Activated CD4-positive, alpha-beta T cell treated with anti-CD3 and anti-CD28 coated beads, Interleukin-2, amount 50 U/mL, for 16 hours (primary cell): ENCODE data around the gene TNFSF8.

ENCODE experiments used
- DNase-seq: peaks from one replicate; pipeline ENCODE4 v3.0.0-alpha.2; 2020

The TNFSF8 gene

DNA sequence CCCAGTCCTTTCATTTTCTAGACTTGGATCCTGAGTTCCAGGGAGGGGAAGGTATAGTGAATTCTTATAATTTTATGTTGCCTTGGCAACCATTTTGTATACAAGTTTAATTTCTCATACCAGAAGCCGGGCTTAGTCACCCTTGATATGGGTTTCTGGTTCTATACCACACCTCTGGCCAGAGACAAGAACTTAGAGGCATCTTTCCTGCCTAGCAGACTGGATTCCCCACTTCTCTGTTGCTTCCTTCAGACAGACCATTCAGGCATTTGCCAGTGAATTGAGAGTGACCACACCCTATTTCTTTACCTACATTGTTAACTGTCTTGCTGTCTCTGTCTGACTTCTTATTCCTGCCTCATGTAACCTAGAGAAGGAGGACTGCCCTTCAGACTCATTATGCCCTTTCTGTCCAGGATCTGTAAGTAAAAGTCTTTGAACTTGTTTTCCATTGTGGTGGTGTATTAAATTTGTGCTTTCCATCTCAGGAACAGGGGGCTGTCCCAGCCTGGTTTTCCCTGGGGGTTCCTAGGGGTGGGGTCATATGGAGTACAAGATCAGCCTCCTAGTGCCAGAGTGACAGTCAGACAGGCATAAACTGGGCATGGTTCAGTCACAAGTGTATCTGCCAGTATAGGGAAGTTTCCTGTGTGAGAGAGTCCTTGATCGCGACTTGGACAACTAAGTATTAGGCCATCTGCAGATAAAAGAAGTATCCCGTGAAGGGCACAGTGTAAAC lies 27.4 kb downstream of the TNFSF8 start:
- DNase-seq = peak; percentile 76

DNA sequence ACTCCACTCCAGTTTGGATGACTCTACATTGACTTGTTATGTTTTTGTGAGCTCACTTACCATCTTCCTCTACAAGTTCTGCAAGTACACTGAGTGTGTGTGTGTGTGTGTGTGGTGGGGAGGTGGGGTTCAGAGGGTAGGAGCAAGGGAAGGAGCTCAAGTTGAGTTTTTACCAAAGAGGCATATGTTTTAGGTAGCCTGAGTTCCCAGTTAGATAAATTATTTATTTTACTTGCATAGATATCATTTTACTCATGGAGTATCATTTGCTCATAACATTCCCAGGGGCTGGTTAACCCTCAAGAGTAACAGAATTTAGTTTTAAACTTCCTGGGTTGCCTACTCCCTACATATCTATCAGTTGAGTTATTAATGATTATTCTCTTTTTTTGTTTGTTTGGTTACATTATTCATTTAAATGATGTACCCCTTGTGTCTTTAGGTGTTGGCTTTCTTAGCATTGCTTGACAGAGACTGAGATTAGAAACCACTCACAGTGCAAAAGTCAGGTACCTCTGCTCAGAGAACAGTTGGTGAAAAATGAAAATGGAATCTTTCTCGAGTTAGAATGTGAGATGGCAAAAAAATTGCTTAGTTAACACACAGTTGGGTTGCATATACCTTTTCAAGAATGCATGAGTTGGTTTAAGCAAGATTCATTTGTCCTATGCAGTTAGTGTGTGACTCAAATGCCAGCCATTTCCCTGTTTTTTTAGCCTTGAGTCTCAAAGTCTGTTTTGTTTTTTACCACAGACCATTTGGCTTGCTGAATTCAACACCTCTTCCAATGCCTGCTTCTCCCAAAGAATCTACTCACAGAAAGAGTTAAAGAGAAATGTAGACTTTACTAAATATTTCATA lies 29.2 kb downstream of the TNFSF8 start:
- peak; percentile 33 for DNase-seq

DNA sequence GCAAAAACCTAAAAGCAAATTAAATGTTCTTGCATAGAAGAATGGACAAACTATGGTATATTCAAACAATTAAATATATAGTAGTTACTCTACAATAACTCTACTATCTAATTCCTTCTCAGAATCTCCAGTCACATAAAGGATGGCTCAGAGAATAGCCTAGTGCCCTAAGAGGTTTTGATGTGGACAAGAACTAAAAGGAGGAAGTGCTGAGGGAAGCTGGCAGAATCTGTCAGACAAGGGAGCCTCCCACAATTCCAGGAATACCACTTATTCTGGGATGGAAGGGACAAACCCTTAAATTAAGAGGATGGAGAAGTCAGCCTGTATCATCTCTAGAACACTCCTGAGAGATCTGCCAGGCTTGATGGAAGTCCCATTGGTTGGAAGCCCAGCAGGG lies 30.4 kb downstream of the TNFSF8 start:
- no peak for DNase-seq

DNA sequence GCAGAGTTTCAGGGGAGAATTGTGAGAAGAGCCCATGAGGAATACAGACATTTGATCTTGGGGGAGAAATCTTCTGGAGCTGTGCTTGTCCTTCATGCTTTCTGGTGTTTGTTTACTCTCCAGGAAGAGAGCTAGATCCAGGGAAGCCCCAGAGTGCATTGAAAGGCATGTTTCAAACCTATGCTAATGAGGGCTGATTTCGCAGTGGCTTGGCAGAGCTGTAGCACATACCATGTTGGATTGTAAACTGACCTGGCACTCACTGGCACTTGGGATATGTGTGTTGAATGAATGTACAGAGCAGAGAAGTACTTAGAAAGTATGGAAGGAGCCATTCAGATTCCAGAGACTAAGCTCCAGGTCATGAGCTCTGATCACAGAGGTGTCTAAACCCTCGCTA lies 30.9 kb downstream of the TNFSF8 start:
- DNase-seq = no peak

DNA sequence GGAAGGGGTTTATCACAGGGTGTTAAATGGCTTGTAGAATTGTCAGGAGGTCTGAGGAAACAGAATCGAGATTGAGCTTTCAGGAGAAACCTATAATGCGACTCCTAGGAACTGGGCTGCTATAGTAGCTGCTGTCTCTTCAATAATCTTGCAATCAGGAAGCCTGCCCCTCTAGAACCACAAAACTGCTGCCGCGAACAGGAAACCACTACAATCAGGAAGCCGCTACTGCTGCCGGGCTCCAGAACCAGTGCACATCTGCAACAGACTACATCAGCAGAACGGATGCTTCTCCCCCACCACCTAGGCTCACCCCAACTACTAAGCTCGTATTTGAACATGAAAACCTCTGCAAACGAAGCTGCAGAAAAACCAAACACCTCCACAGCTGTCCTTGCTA lies 31.6 kb downstream of the TNFSF8 start:
- peak; percentile 92 for DNase-seq

DNA sequence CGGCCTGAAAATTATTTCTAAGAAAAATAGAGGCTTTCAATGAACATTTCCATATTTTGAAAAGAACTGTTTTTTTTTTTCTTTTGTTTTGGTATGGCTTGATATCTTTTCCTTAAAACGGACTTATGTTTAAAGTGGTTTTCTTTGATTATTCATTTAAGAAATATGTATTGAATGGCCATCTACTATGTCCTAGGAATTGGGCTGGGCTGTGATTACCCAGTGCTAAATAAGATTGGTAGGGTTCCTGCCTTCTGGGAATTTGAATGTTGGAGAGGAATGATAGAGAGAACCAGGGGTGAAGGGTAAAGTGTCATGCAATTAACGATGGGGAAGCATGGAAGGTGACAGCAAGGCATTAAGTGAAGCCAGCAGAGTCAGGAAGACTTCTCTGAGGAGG lies 33.2 kb downstream of the TNFSF8 start:
- DNase-seq = no peak

DNA sequence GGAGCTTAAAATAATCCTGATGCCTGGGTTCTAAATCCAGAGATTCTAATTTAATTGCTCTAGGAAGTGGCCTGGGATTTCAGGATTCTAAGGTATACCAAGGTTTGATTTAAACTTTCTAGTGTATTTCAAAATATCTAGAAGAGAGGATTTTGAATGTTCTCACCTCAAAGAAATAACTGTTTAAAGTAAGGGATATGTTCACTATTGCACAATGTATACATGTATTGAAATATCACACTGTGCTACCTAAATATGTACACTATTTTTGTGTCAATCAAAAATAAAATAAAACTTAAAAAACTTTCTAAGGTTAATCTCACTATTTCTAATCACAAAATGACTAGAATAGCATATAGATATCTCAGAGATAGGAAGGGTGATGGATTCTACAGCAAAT lies 34.0 kb downstream of the TNFSF8 start:
- DNase-seq = no peak

DNA sequence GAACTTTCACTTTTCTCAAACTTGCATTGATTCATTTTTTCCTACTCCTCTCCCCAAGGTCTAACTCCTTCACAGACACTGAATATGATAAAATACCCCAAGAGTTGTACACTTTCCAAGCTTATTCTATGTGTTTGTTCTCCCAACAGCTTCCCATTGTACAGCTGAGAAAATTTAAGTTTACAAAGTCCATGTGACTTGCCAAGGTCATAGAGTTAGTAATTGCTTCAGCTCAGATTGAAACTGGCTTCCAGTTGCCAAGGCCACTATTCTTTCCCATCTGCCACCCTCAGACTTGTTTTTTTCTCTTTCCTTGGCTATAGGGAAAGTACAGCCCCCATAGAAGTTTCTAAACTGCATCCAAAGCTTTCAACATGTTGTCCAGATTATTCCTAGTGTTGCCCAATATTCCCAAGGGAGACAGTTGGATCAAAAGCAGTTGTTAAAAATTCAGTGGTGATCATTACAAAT lies 34.8 kb downstream of the TNFSF8 start:
- no peak for DNase-seq

DNA sequence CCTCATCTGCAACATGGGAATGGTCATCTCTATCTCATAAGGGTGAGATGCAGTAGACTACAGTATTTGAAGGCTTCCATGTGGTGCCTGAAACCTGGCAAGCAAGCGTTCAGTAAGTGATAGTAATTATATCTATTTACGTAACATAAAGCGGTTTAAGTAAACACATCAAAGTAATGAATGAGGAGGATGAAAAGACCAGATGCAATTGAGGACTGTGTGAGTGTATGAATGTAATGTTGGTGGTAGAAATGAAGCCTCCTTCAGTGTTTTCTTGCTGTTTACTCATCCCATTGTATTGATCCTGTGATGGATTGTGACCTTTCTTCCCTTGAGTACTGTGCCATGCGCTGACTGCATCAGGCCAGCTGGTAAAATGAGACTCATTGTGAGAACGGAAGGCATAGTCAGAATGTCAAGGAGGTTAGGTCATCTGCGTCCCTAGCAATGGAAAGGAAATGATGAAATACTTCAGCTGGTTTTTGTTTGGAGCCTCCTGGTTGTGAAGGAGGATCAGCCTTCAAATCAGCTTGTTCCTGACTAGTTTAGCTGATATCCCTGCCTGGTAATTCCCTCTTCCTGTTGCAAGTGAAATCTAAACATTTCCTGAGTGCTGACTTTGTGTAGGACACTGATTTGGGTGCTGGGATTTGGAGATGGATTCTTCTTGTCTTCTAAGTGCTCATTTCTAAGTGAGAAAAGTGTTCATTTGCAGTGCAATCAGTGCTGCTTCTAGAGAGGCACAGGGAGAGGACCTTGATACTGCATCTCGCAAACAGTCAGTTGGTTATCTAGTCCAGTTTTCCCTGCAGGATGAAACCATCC lies 35.6 kb downstream of the TNFSF8 start:
- peak; percentile 91 for DNase-seq

DNA sequence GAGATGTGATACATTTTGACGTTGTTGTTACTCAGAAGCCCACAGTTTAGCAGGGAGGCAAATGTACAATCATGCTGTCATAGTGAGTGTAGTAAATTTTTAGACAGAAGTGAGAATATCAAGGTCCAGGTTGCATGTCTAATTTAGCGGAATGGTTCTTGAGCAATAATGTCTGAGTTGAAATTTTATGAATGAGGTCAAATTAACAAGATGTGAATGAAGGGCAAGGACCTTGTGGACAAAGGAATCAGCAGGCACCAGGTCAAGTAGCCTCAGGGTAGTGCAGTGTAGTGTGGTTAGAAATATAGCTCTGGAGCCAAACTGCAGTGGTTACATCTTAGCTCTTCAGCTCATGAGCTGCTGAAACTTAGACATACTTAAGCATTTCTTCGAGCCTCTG lies 36.2 kb downstream of the TNFSF8 start:
- DNase-seq = no peak

DNA sequence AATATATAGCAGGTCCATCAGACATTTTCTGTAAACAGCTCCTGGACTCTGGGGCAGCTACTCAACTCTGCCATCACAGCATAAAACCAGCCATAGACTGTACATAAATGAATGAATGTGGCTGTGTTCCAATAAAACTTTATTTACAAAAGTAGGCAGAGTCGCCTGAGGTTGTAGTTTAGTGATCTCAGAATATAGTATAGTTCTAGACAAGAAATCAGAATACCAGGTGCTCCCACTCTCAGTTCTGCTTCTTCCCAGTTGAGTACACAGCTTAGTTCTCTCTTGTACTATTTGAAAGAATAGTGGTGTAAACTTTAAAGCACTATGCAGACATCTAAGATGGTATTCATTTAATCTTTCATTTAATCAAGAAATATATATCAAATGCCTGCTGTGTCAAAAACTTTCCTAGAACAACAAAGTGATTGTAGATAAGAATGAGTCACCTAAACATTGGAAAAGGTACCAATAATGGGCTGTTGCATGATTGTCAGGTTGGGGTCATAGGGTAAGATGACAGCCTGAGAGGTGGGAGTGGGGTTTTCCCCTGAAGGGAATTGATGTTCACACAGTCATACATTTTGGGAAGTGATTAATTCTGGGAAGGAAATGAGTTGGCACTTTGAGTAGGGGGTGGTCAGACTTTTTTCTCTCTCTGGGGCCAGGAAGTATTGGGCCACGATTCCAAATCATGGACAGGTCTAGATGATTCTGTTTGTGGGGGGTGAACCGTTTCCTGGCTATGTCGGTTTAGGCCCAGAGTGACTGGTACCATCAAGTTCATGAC lies 37.0 kb downstream of the TNFSF8 start:
- peak; percentile 69 for DNase-seq

DNA sequence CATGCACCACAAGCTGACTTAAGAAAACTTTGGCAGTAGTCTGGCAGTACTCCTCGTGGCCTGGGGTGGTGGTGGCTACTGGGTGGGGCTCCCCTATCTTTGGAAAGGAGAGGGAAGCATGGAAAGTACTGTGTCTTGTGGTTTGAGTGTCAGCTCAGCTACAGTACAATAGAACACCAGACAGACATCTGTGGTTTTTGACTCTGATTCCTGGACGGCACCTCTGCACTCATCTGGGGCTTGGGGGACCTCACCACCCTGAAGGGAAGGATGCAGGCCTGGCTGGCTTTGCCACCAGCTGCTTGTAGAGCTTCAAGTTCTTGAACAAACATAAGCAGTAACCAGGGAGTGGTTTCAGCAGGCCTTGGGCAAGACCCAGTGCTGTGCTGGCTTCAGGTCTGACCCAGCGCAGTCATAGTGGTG lies 40.6 kb downstream of the TNFSF8 start:
- no peak for DNase-seq

DNA sequence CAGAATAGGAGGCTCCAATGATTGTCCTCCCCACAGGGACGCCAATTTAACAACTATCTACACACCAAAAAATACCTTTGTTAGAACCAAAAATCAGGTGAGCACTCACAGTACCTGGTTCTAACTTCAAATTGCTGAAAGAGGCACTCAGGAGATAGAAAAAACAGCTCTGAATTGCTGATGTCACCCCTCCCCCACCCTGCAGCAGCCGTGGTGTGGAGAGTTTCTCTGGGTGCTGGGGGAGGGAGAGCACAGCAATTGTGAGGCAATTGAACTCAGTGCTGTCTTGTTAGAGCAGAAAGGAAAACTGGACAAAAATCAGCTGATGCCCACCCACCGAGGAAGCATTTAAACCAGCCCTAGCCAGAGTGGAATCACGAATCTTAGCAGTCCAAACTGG lies 41.8 kb downstream of the TNFSF8 start:
- no peak for DNase-seq

DNA sequence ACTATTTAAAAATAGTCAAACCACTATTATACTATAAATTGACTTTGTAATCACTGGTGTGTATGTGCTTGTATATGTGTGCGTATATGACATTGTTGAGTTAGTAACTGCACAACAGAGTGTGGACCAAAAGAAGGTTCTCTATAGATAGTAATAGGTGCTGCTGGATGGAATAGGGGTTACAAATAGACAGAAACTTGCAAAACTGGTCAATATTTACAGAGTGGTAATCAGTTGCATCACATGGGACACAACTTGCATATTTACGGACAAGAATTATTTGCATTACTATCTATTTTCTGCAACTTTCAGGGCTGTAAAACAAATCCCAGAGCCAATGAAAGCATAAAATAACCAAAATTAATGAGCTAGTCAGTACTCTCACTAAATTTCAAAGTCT lies 42.4 kb downstream of the TNFSF8 start:
- no peak for DNase-seq

DNA sequence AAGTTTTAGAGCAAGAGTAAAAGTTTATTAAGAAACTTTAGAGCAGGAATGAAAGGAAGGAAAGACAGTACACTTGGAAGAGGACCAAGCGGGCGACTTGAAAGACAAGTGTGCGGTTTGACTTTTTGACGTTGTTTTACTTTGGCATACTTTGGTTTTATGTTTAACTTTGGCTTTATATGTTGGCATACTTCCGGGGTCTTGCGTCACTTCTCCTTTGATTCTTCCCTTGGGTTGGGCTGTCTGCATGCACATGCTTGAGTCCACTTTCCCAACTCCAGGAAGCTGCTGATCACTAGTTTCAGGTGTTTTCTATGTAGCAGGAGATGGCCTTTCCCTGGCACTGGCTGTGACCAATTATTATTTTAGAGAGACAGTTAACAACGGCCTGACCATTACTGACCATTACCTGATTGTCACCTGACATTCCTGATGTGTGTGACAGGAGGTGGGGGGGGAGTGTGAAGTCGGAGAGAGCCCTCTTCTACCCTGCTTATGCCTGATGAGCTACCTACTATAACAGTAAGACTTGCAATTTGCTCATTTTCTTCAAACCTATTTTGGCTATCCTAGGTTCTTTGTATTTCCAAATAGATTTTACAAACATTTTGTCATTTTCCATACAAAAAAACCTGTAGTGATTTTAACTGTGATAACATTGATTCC lies 45.5 kb downstream of the TNFSF8 start:
- DNase-seq = no peak

DNA sequence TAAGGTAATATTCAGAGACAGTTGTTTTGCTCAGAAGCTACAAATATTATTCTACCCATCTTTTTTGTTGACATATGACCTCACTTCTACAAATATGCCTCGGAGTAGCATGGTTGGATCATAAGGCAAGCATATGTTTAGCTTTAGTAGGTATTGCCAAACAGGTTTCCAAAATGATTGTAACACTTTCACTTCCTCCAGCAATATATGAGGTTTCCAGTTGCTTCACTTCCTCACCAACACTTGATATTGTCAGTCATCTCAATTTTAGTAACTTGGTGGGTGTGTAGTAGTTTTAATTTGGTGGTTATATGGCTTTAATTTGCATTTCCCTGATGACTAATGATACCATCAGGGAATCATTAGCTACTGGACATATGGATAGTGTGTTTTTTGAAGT lies 46.7 kb downstream of the TNFSF8 start:
- DNase-seq = no peak

DNA sequence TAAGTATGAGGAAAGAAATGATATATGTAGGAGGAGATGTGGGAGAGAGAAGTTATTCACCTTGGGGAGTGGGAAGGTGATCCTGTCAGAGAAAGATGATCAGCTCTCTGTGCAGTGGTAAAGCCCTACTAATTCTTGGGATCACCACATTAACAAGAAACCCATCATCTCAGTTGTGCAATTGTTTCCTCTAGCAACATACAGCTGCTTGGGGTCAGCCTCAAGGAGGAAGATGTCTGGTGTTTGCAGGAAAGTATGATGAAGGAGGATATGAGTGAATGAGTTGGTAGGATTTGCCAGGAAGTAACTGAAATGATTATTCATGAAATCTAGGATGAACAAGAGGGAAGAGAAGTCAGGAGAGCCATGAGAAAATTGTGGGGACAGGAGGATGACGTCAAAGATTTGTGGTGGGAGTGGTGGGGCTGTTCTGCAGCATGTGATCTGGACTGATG lies 50.1 kb downstream of the TNFSF8 start:
- no peak for DNase-seq

DNA sequence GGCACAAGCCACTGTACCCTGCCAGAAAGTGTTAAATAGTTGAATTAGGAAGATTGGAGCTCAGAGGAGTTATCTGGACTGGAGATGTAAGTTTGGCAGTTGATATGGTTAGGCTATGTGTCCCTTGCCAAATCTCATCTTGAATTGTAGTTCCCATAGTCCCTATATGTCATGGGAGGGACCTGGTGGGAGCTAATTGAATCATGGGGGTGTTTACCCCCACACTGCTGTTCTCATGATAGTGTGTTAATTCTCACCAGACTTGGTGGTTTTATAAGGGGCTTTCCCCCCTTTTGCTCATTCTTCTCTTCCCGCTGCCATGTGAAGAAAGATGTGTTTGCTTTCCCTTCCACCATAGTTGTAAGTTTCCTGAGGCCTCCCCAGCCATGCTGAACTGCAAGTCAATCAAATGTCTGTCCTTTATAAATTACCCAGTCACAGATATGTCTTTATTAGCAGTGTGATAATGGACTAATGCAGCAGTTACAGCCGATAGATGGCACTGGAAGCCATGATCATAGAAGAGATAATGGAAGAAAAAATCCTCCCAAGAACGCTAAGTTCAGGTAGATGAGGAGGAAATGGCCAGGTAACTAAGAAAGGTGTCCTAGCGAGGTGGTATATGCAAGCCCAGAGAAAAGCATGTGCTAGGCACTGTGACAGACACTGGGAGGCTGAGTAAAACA lies 51.4 kb downstream of the TNFSF8 start:
- no peak for DNase-seq

DNA sequence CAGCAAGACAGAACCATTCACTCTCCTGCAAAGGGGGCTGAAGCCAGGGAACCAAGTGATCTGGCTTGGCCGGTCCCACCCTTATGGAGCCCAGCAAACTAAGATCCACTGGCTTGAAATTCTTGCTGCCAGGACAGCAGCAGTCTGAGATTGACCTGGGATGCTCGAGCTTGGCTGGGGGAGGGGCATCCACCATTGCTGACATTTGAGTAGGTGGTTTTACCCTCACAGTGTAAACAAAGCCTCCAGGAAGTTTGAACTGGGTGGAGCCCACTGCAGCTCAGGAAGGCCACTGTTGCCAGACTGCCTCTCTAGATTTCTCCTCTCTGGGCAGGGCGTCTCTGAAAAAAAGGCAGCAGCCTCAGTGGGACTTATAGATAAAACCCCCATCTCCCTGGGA lies 60.5 kb downstream of the TNFSF8 start:
- DNase-seq = no peak

DNA sequence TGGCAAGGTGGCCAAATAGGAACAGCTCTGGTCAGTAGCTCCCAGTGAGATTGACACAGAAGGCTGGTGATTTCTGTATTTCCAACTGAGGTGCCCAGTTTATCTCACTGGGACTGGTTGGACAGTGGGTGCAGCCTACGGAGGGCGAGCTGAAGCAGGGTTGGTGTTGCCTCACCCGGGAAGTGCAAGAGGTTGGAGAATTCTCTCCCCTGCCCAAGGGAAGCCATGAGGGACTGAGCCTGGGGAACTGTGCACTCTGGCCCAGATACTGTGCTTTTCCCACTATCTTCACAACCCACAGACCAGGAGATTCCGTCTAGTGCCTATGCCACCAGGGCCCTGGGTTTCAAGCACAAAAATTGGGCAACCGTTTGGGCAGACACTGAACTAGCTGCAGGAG lies 61.0 kb downstream of the TNFSF8 start:
- DNase-seq = no peak

DNA sequence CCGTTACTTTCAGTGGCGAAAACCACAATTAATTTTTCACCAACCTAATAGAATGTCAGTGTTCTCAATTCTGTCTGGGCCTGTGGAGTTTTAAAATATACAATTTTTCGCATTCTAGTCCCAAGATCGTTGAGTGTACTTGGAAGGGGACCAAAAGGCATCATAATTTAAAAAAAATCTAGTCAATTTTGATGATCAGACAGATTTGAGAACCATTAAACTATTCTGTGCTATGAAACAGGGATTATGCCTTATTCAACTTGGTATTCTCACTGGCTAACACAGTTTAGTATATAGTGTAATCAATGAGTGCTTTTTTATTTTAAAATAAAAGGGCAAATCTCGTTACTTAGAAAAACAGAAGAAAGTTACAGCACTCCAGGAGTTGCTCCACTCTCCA lies 63.1 kb downstream of the TNFSF8 start:
- DNase-seq = no peak
